Osteoblast (primary cell): ENCODE results near the gene HMCN1. TPM values are rescaled to one million over a fixed set of nuclear protein-coding genes. Genes with fewer than 3 reads are reported as not detected.

Source experiments
- DNase-seq: peaks from one replicate; pipeline ENCODE4 v3.0.0; 2011; ENCODE audit warnings: low spot score, mixed read lengths; ENCODE audit not compliant: insufficient read length; ENCODE audit errors: missing footprints
- H2AFZ ChIP-seq: 2 replicates; pipeline ENCODE4 v1.6.0; 2011; ENCODE audit warnings: mild to moderate bottlenecking, low read length
- H3K27ac ChIP-seq: 2 replicates; pipeline ENCODE4 v1.5.1; 2011; ENCODE audit warnings: mild to moderate bottlenecking, low read depth, low read length, moderate library complexity
- H3K27me3 ChIP-seq: 2 replicates; pipeline ENCODE4 v1.6.0; 2012; ENCODE audit warnings: mild to moderate bottlenecking, control low read depth, inconsistent platforms, low read length, moderate library complexity; ENCODE audit not compliant: insufficient read depth
- H3K36me3 ChIP-seq: 2 replicates; pipeline ENCODE4 v1.5.1; 2011; ENCODE audit warnings: mild to moderate bottlenecking, low read length, control low read depth, moderate library complexity; ENCODE audit not compliant: insufficient read depth
- H3K4me1 ChIP-seq: 2 replicates; pipeline ENCODE4 v1.5.1; 2011; ENCODE audit warnings: mild to moderate bottlenecking, low read length, control low read depth, moderate library complexity; ENCODE audit not compliant: insufficient read depth
- H3K4me2 ChIP-seq: 2 replicates; pipeline ENCODE4 v1.6.0; 2011; ENCODE audit warnings: mild to moderate bottlenecking, low read length; ENCODE audit not compliant: insufficient read depth
- H3K4me3 ChIP-seq: fragments of 200-600 bp; sonication (generic); 3 replicates; pipeline ENCODE4 v1.5.1; 2012; ENCODE audit warnings: mild to moderate bottlenecking, low read length, inconsistent platforms; ENCODE audit not compliant: insufficient read depth
- H3K79me2 ChIP-seq: 2 replicates; pipeline ENCODE4 v1.6.0; 2012; ENCODE audit warnings: mild to moderate bottlenecking, low read length, control low read depth, inconsistent platforms; ENCODE audit not compliant: insufficient read depth
- H3K9me3 ChIP-seq: 2 replicates; pipeline ENCODE4 v1.5.1; 2011; ENCODE audit warnings: low read depth, low read length, control low read depth
- H4K20me1 ChIP-seq: 2 replicates; pipeline ENCODE4 v1.6.0; 2012; ENCODE audit warnings: mild to moderate bottlenecking, low read length, control low read depth; ENCODE audit not compliant: insufficient read depth
- CTCF ChIP-seq: IDR thresholded peaks from 2 replicates; pipeline ENCODE4 v1.5.1; 2011; ENCODE audit warnings: mild to moderate bottlenecking, low read depth, low read length, moderate library complexity; ENCODE audit errors: extremely low read depth
- total RNA-seq: library from RNA; depleted of rRNA; stranded (reverse); fragments of >200 nt; gene quantifications from 2 replicates; pipeline ENCODE4 v1.2.3, GENCODE V29; 2012

HMCN1 gene
- total RNA-seq, 1 donor: 178 TPM

- TF ChIP-seq CTCF: no peak
- Histone ChIP-seq H3K79me2 (no peaks in the 10 kb centered on the region), H3K4me1 (peaks cover 16% of the 10 kb centered on the region), H2AFZ (no peak overlapping the region), H3K27me3 (no peaks in the 10 kb centered on the region), H3K4me3 (no peak overlapping the region), H4K20me1 (no peaks in the 10 kb centered on the region), H3K27ac (peak overlapping the region; percentile 47), H3K36me3 (no peaks in the 10 kb centered on the region), H3K4me2 (peak overlapping the region; percentile 49), H3K9me3 (no peaks in the 10 kb centered on the region)
- no peak for DNase-seq
Measured at GRCh38 chr1:186014370-186015037, 280.3 kb downstream of the HMCN1 start.

GRCh38 chr1:186016856-186017255 lies 282.7 kb downstream of the HMCN1 start:
- no peak overlapping the region for H2AFZ ChIP-seq
- peaks cover 16% of the 10 kb centered on the region for H3K4me1 ChIP-seq
- no peaks in the 10 kb centered on the region for H3K79me2 ChIP-seq
- no peaks in the 10 kb centered on the region for H4K20me1 ChIP-seq
- DNase-seq: no peak
- H3K9me3 ChIP-seq: no peaks in the 10 kb centered on the region
- no peaks in the 10 kb centered on the region for H3K27me3 ChIP-seq
- no peaks in the 10 kb centered on the region for H3K36me3 ChIP-seq
- H3K4me3 ChIP-seq: no peak overlapping the region
- H3K4me2 ChIP-seq: no peak overlapping the region
- H3K27ac ChIP-seq: no peak overlapping the region
- no peak for TF ChIP-seq CTCF

GRCh38 chr1:186022184-186022583 lies 288.0 kb downstream of the HMCN1 start:
- TF ChIP-seq CTCF: no peak
- no peak for DNase-seq
- H3K36me3 ChIP-seq: no peaks in the 10 kb centered on the region
- H3K4me2 ChIP-seq: no peak overlapping the region
- H3K4me3 ChIP-seq: no peak overlapping the region
- H3K79me2 ChIP-seq: no peaks in the 10 kb centered on the region
- H4K20me1 ChIP-seq: no peaks in the 10 kb centered on the region
- no peak overlapping the region for H2AFZ ChIP-seq
- no peaks in the 10 kb centered on the region for H3K27me3 ChIP-seq
- H3K4me1 ChIP-seq: peaks cover 3% of the 10 kb centered on the region
- H3K9me3 ChIP-seq: no peaks in the 10 kb centered on the region
- no peak overlapping the region for H3K27ac ChIP-seq

GRCh38 chr1:186026946-186027345 lies 292.8 kb downstream of the HMCN1 start:
- Histone ChIP-seq H3K4me2 (no peak overlapping the region), H3K9me3 (peaks cover 2% of the 10 kb centered on the region), H3K4me3 (no peak overlapping the region), H3K36me3 (no peaks in the 10 kb centered on the region), H3K27ac (no peak overlapping the region), H3K4me1 (peaks cover 3% of the 10 kb centered on the region), H3K27me3 (no peaks in the 10 kb centered on the region), H4K20me1 (no peaks in the 10 kb centered on the region), H2AFZ (no peak overlapping the region), H3K79me2 (no peaks in the 10 kb centered on the region)
- peak; percentile 50 for DNase-seq
- no peak for TF ChIP-seq CTCF
